H1 (cell line): ENCODE results near the gene MDFIC. TPM values are rescaled to one million over a fixed set of nuclear protein-coding genes. Genes with fewer than 3 reads are reported as not detected.

Experiments
- CTCF ChIA-PET: fragments of 300-600 bp; sonication (Branson Sonifier 250); formaldehyde crosslinking; loops from one replicate; lab custom pipeline; 2021; ENCODE audit not compliant: partially characterized antibody; lab: Charles Lee
- POLR2A ChIA-PET: fragments of 300-600 bp; sonication (Branson Sonifier 250); formaldehyde crosslinking; loops from one replicate; lab custom pipeline; 2021; ENCODE audit warnings: inconsistent platforms; ENCODE audit not compliant: partially characterized antibody; lab: Charles Lee
- DNase-seq, 2 experiments: peaks; one replicate each; pipeline versions ENCODE4 v3.0.0 to v3.0.0-alpha.2; 2010 to 2022; ENCODE audit warnings: low spot score in 2 of 2, low read depth in 1 of 2, mixed read lengths in 1 of 2
- FAIRE-seq: peaks from 2 replicates; lab custom pipeline; 2011; peaks lifted over from hg19 to GRCh38; lab: Jason Lieb, UNC
- H2AFZ ChIP-seq: 2 replicates; pipeline ENCODE4 v1.8.1; 2012; ENCODE audit warnings: low read length, inconsistent platforms
- H2AK5ac ChIP-seq: 2 replicates; pipeline ENCODE4 v1.6.1; 2013; ENCODE audit warnings: low read depth, low read length
- H2BK120ac ChIP-seq: replicated peaks from 2 replicates; pipeline ENCODE3; 2013; ENCODE audit warnings: low read depth, low read length, inconsistent platforms
- H2BK12ac ChIP-seq: 2 replicates; pipeline ENCODE4 v1.6.1; 2013; ENCODE audit warnings: low read depth, low read length
- H2BK15ac ChIP-seq: 2 replicates; pipeline ENCODE4 v1.6.1; 2013; ENCODE audit warnings: low read length
- H2BK20ac ChIP-seq: 2 replicates; pipeline ENCODE4 v1.6.1; 2013; ENCODE audit warnings: low read length
- H2BK5ac ChIP-seq: 2 replicates; pipeline ENCODE4 v1.6.1; 2013; ENCODE audit warnings: low read depth, low read length
- H3K14ac ChIP-seq: 2 replicates; pipeline ENCODE4 v1.6.1; 2013; ENCODE audit warnings: inconsistent platforms; ENCODE audit not compliant: insufficient read length
- H3K18ac ChIP-seq: 2 replicates; pipeline ENCODE4 v1.6.1; 2013; ENCODE audit warnings: low read length; ENCODE audit errors: extremely low read depth
- H3K23ac ChIP-seq: 2 replicates; pipeline ENCODE4 v1.6.1; 2013; ENCODE audit warnings: inconsistent platforms; ENCODE audit not compliant: insufficient read length
- H3K23me2 ChIP-seq: 2 replicates; pipeline ENCODE4 v1.6.1; 2013; ENCODE audit warnings: low read depth, low read length
- H3K27ac ChIP-seq: 2 replicates; pipeline ENCODE4 v1.6.1; 2011; ENCODE audit warnings: low read depth, low read length, inconsistent platforms
- H3K27me3 ChIP-seq, 4 experiments: replicated peaks in 1 of 4; 1 replicate in 1 of 4; 2 replicates in 3 of 4; pipeline versions ENCODE4 v1.6.1 to v1.8.1; 2011 to 2013; ENCODE audit warnings: low read length in 3 of 4, mild to moderate bottlenecking in 3 of 4, inconsistent platforms in 2 of 4, mixed read lengths in 2 of 4, moderate library complexity in 1 of 4; ENCODE audit not compliant: control insufficient read depth in 3 of 4, insufficient read depth in 3 of 4; ENCODE audit errors: extremely low read depth in 1 of 4
- H3K36me3 ChIP-seq, 4 experiments: 2 replicates each; pipeline versions ENCODE4 v1.6.1 to v1.8.1; 2011 to 2013; ENCODE audit warnings: mild to moderate bottlenecking in 4 of 4, low read length in 3 of 4, moderate library complexity in 2 of 4, control low read depth in 1 of 4, inconsistent platforms in 1 of 4; ENCODE audit not compliant: insufficient read depth in 4 of 4, control insufficient read depth in 2 of 4
- H3K4ac ChIP-seq: replicated peaks from 2 replicates; pipeline ENCODE3; 2013; ENCODE audit warnings: low read length, low read depth, mixed read lengths, inconsistent platforms; ENCODE audit not compliant: insufficient read length
- H3K4me1 ChIP-seq, 4 experiments: replicated peaks in 1 of 4; 1 replicate in 1 of 4; 2 replicates in 3 of 4; pipeline versions ENCODE4 v1.6.1 to v1.8.1; 2011 to 2013; ENCODE audit warnings: low read length in 3 of 4, inconsistent platforms in 2 of 4, mixed read lengths in 1 of 4; ENCODE audit not compliant: insufficient read depth in 4 of 4, control insufficient read depth in 3 of 4
- H3K4me2 ChIP-seq, 2 experiments: 2 replicates each; pipeline versions ENCODE4 v1.6.1 to v1.8.1; 2011 to 2013; ENCODE audit warnings: low read depth in 2 of 2, low read length in 2 of 2, control low read depth in 1 of 2, inconsistent platforms in 1 of 2, mild to moderate bottlenecking in 1 of 2; ENCODE audit not compliant: insufficient read depth in 1 of 2
- H3K4me3 ChIP-seq, 4 experiments: fragments of 200-600, 300-600 bp in 1 of 4; sonication (generic), shearing (Covaris generic), sonication (Bioruptor Twin) in 1 of 4; 2 replicates each; pipeline versions ENCODE4 v1.5.1 to v1.8.1; 2011 to 2016; ENCODE audit warnings: low read length in 4 of 4, low read depth in 3 of 4, control low read depth in 2 of 4, inconsistent platforms in 2 of 4, mild to moderate bottlenecking in 2 of 4, mixed read lengths in 1 of 4, moderate library complexity in 1 of 4; ENCODE audit not compliant: insufficient read depth in 2 of 4; ENCODE audit errors: extremely low read depth in 1 of 4
- H3K56ac ChIP-seq: replicated peaks from 2 replicates; pipeline ENCODE3; 2013; ENCODE audit warnings: low read depth, mild to moderate bottlenecking, mixed read lengths, low read length, inconsistent platforms; ENCODE audit not compliant: insufficient read length
- H3K79me1 ChIP-seq: 2 replicates; pipeline ENCODE4 v1.6.1; 2013; ENCODE audit warnings: low read depth, low read length, control low read depth
- H3K79me2 ChIP-seq, 2 experiments: 2 replicates each; pipeline versions ENCODE4 v1.6.1 to v1.8.1; 2012 to 2013; ENCODE audit warnings: low read length in 2 of 2, mild to moderate bottlenecking in 2 of 2, inconsistent platforms in 1 of 2; ENCODE audit not compliant: insufficient read depth in 2 of 2, control insufficient read depth in 1 of 2
- H3K9ac ChIP-seq, 4 experiments: replicated peaks in 1 of 4; 1 replicate in 1 of 4; 2 replicates in 3 of 4; pipeline versions ENCODE4 v1.6.1 to v1.8.1; 2011 to 2013; ENCODE audit warnings: low read depth in 3 of 4, low read length in 3 of 4, control low read depth in 2 of 4, mild to moderate bottlenecking in 2 of 4, moderate library complexity in 2 of 4, inconsistent platforms in 1 of 4; ENCODE audit errors: extremely low read depth in 1 of 4
- H3K9me3 ChIP-seq, 2 experiments: 2 replicates each; pipeline versions ENCODE4 v1.6.1 to v1.8.1; 2012 to 2013; ENCODE audit warnings: mild to moderate bottlenecking in 2 of 2, moderate library complexity in 2 of 2, control low read depth in 1 of 2, inconsistent platforms in 1 of 2, low read depth in 1 of 2, low read length in 1 of 2, mixed read lengths in 1 of 2; ENCODE audit not compliant: insufficient read depth in 2 of 2
- H4K20me1 ChIP-seq, 2 experiments: replicated peaks in 1 of 2; 2 replicates each; pipeline versions ENCODE3 to v1.8.1; 2011 to 2013; ENCODE audit warnings: inconsistent platforms in 2 of 2, low read length in 2 of 2, mild to moderate bottlenecking in 1 of 2; ENCODE audit not compliant: insufficient read depth in 2 of 2, control insufficient read depth in 1 of 2
- H4K5ac ChIP-seq: 2 replicates; pipeline ENCODE4 v1.6.1; 2013; ENCODE audit warnings: low read length, low read depth, mixed read lengths, inconsistent platforms; ENCODE audit not compliant: insufficient read length
- H4K8ac ChIP-seq: 2 replicates; pipeline ENCODE4 v1.8.0; 2013; ENCODE audit warnings: mild to moderate bottlenecking, moderate library complexity, low read length, inconsistent platforms; ENCODE audit not compliant: insufficient read depth; ENCODE audit errors: extremely low read depth
- H4K91ac ChIP-seq: replicated peaks from 2 replicates; pipeline ENCODE3; 2013; ENCODE audit warnings: low read length, mixed read lengths, inconsistent platforms; ENCODE audit not compliant: insufficient read length
- ASH2L ChIP-seq: fragments of 200-600, 300-600 bp; sonication (generic); IDR thresholded peaks from one replicate; pipeline ENCODE4 v1.7.1; 2017; ENCODE audit warnings: low read length
- BCL11A ChIP-seq, 2 experiments: IDR thresholded peaks; one replicate each; pipeline ENCODE4 v1.6.1; 2011; ENCODE audit warnings: low read depth in 2 of 2, low read length in 2 of 2, mild to moderate bottlenecking in 2 of 2
- CEBPB ChIP-seq: IDR thresholded peaks from 2 replicates; pipeline ENCODE4 v1.6.1; 2012; ENCODE audit warnings: low read depth, low read length
- CTCF ChIP-seq, 3 experiments: IDR thresholded peaks; 1 replicate in 2 of 3; 2 replicates in 1 of 3; pipeline versions ENCODE4 v1.5.1 to v1.6.1; 2011; ENCODE audit warnings: low read length in 3 of 3, mild to moderate bottlenecking in 3 of 3, inconsistent platforms in 2 of 3, low read depth in 1 of 3, moderate library complexity in 1 of 3; ENCODE audit not compliant: insufficient read depth in 1 of 3; ENCODE audit errors: control extremely low read depth in 1 of 3
- EP300 ChIP-seq, 2 experiments: IDR thresholded peaks; 1 replicate in 1 of 2; 2 replicates in 1 of 2; pipeline ENCODE4 v1.6.1; 2011 to 2012; ENCODE audit warnings: low read depth in 2 of 2, low read length in 2 of 2, mild to moderate bottlenecking in 2 of 2, borderline replicate concordance in 1 of 2, inconsistent platforms in 1 of 2, moderate library complexity in 1 of 2
- HDAC2 ChIP-seq, 2 experiments: fragments of 300-600 bp in 1 of 2; sonication (generic) in 1 of 2; IDR thresholded peaks; 2 replicates each; pipeline ENCODE4 v1.6.1; 2011 to 2012; ENCODE audit warnings: low read depth in 2 of 2, low read length in 2 of 2, mild to moderate bottlenecking in 2 of 2, moderate library complexity in 2 of 2, borderline replicate concordance in 1 of 2, inconsistent platforms in 1 of 2
- JUND ChIP-seq: IDR thresholded peaks from 2 replicates; pipeline ENCODE4 v1.6.1; 2011; ENCODE audit warnings: mild to moderate bottlenecking, improper control_type of control experiment, low read length
- KDM1A ChIP-seq: fragments of 200-600, 300-600 bp; sonication (generic); IDR thresholded peaks from 2 replicates; pipeline ENCODE4 v1.7.1; 2016; ENCODE audit warnings: mild to moderate bottlenecking, low read length, borderline replicate concordance
- KDM4A ChIP-seq: IDR thresholded peaks from one replicate; pipeline ENCODE4 v1.7.1; 2012; ENCODE audit warnings: low read depth, mild to moderate bottlenecking, moderate library complexity, low read length, inconsistent platforms; ENCODE audit not compliant: severe bottlenecking
- POLR2A ChIP-seq, 2 experiments: IDR thresholded peaks; 1 replicate in 1 of 2; 2 replicates in 1 of 2; pipeline ENCODE4 v1.6.1; 2011; ENCODE audit warnings: low read depth in 2 of 2, low read length in 2 of 2, mild to moderate bottlenecking in 2 of 2; ENCODE audit errors: control extremely low read depth in 1 of 2
- POU5F1 ChIP-seq: IDR thresholded peaks from 2 replicates; pipeline ENCODE4 v1.6.1; 2011; ENCODE audit warnings: low read depth, mild to moderate bottlenecking, low read length, moderate library complexity
- SRF ChIP-seq: IDR thresholded peaks from 2 replicates; pipeline ENCODE4 v1.6.1; 2011; ENCODE audit warnings: mild to moderate bottlenecking, low read depth, low read length, moderate library complexity
- WGBS, 2 experiments: shearing (Covaris generic) in 1 of 2; methylation state at CpG; one replicate each; pipeline versions ENCODE4 v1.1.6 to v1.1.7; 2013 to 2015; ENCODE audit warnings: low lambda C conversion rate in 2 of 2, mixed read lengths in 2 of 2, inconsistent platforms in 1 of 2, low coverage in 1 of 2, missing lambda C conversion rate in 1 of 2; ENCODE audit not compliant: insufficient replicate concordance in 2 of 2, insufficient coverage in 1 of 2, insufficient read length in 1 of 2; ENCODE audit errors: extremely low coverage in 1 of 2, missing lambda C conversion rate in 1 of 2; 5-methylcytosine and 5-hydroxymethylcytosine counted together
- polyA plus RNA-seq, 7 experiments: library from polyadenylated mRNA; depleted of rRNA in 3 of 7; stranded (reverse) in 5 of 7; unstranded in 2 of 7; fragments of >200 nt in 5 of 7; fragments of 200-250 nt in 2 of 7; gene quantifications; 1 replicate in 5 of 7; 2 replicates in 1 of 7; 4 replicates in 1 of 7; pipeline versions ENCODE4 v1.2.1 to v1.2.3, GENCODE V29; 2011 to 2013; ENCODE audit warnings: missing spikeins in 2 of 7, mixed read lengths in 2 of 7
- total RNA-seq: library from RNA; stranded (reverse); fragmentation: NEBNext Ultra II Directional; extraction: Animal tissue kit (Norgen Biotek cat#: 25700); gene quantifications from 2 replicates; pipeline ENCODE4 v1.2.1, GENCODE V29; 2021

Gene MDFIC
- total and polyA plus RNA-seq, 2 of the 8 experiments (the other 6 are each of a cell fraction or from before 2014, with no cell fraction given) = 2.3 to 11.4 TPM

DNA sequence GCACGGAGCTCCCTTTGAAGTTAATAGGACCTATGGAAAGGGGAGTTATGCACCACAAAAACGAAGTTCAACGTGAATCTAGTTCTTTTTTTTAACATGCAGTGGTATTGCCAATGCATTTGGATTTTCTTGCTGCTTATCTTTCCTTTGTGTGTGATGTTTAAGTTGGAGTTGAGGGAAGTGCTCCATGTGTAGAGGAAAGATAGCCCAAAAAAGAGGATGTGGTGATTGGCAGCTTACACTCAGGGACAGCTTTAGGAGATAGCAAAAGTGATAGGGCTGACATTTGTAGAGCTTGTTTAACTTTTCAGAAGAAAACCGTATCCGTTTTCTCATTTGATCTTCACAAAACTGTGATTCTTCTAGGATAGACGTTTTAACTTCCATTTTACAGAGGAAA, 101.3 kb downstream of the MDFIC start:
- no peak overlapping the region for H2BK15ac ChIP-seq
- no peak overlapping the region for H3K27ac ChIP-seq
- no peaks in the 10 kb centered on the region for H3K27me3 ChIP-seq
- no peak for DNase-seq
- no peak overlapping the region for H2BK120ac ChIP-seq
- no peaks in the 10 kb centered on the region; a peak in 1 of 7 replicates for H3K4me1 ChIP-seq
- H3K56ac ChIP-seq = no peak overlapping the region
- CTCF ChIA-PET = interaction anchor here (0.8 to 1.0 kb wide), 2 partner anchors 10 to 235 kb away, joined by 3 read pairs; no protein-coding TSS in a partner anchor
- no peak for FAIRE-seq
- H3K23me2 ChIP-seq = no peaks in the 10 kb centered on the region
- no peaks in the 10 kb centered on the region for H3K79me1 ChIP-seq
- H4K20me1 ChIP-seq = no peaks in the 10 kb centered on the region
- no peak overlapping the region for H3K4me2 ChIP-seq
- H2BK12ac ChIP-seq = no peak overlapping the region
- H2BK20ac ChIP-seq = no peak overlapping the region
- no peak overlapping the region for H3K4ac ChIP-seq
- POLR2A ChIA-PET = no interaction called here
- no peak overlapping the region for H3K9ac ChIP-seq
- H3K23ac ChIP-seq = no peak overlapping the region
- H3K14ac ChIP-seq = no peak overlapping the region
- no peaks in the 10 kb centered on the region for H3K36me3 ChIP-seq
- H4K8ac ChIP-seq = no peak overlapping the region
- no peak overlapping the region for H2AFZ ChIP-seq
- H2AK5ac ChIP-seq = no peak overlapping the region
- H3K4me3 ChIP-seq = no peak overlapping the region
- no peak overlapping the region for H4K5ac ChIP-seq
- H3K18ac ChIP-seq = no peak overlapping the region
- H3K79me2 ChIP-seq = no peaks in the 10 kb centered on the region
- H4K91ac ChIP-seq = no peak overlapping the region
- WGBS, 2 experiments = 92% methylated on average over 6 of the region's 6 CpGs; no CpG with 5 or more reads in 1 of the 2 experiments
- no peak overlapping the region for H2BK5ac ChIP-seq
- no peaks in the 10 kb centered on the region for H3K9me3 ChIP-seq
- TF ChIP-seq KDM4A (no peak), CEBPB (no peak), HDAC2 (IDR thresholded peaks at IDR 0.05; ENCODE audit: borderline replicate concordance in 1 of 2, low read depth in 2 of 2, low read length in 2 of 2) (no peak), POU5F1 (no peak), KDM1A (no peak), SRF (no peak), EP300 (IDR thresholded peaks at IDR 0.05; ENCODE audit: borderline replicate concordance in 1 of 2, low read depth in 2 of 2, low read length in 2 of 2) (no peak), BCL11A (IDR thresholded peaks at IDR 0.05; ENCODE audit: low read depth in 2 of 2, low read length in 2 of 2) (no peak), JUND (no peak), ASH2L (no peak), CTCF (IDR thresholded peaks at IDR 0.05; ENCODE audit: control extremely low read depth in 1 of 3, insufficient read depth in 1 of 3, low read depth in 1 of 3, low read length in 3 of 3) (no peak), POLR2A (IDR thresholded peaks at IDR 0.05; ENCODE audit: control extremely low read depth in 1 of 2, low read depth in 2 of 2, low read length in 2 of 2) (no peak)
